Measurements from ENCODE around the gene ALKBH3.
A peak's percentile ranks its signal among the peaks of the same experiment; 100 is the strongest.

ALKBH3 gene

DNA sequence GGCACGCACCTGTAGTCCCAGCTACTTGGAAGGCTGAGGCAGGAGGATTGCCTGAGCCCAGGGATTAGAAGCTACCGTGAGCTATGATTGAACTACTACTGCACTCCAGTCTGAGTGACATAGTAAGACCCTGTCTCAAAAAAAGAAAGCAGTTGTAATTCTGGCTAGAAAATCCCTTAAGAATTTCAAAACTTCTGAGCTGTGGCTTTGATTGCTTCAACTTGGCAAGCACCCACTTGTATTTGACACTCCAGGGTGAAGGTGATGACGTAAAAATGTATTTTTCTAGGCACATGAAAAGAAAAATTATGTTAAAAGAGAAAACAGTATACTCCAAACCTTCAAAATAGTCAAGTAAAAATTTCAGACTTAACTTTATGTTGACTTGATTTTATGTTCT, 23.6 kb upstream of the ALKBH3 start:
- DNase-seq (ENCODE audit: extremely low read depth, insufficient read length) = no peak
- Histone ChIP-seq H3K4me3 (replicated peaks; ENCODE audit: low read depth, low read length) (no peak overlapping the region), H3K36me3 (ENCODE audit: control insufficient read depth, insufficient read depth, low read length) (no peaks in the 10 kb centered on the region; the same call in none of the 2 replicates), H3K27me3 (replicated peaks; ENCODE audit: control insufficient read depth, insufficient read depth, low read length) (no peaks in the 10 kb centered on the region)
- TF ChIP-seq, protein P1, sequence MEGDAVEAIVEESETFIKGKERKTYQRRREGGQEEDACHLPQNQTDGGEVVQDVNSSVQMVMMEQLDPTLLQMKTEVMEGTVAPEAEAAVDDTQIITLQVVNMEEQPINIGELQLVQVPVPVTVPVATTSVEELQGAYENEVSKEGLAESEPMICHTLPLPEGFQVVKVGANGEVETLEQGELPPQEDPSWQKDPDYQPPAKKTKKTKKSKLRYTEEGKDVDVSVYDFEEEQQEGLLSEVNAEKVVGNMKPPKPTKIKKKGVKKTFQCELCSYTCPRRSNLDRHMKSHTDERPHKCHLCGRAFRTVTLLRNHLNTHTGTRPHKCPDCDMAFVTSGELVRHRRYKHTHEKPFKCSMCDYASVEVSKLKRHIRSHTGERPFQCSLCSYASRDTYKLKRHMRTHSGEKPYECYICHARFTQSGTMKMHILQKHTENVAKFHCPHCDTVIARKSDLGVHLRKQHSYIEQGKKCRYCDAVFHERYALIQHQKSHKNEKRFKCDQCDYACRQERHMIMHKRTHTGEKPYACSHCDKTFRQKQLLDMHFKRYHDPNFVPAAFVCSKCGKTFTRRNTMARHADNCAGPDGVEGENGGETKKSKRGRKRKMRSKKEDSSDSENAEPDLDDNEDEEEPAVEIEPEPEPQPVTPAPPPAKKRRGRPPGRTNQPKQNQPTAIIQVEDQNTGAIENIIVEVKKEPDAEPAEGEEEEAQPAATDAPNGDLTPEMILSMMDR (IDR thresholded peaks at IDR 0.05; ENCODE audit: insufficient read depth, low read length, poor library complexity, severe bottlenecking) = no peak

DNA sequence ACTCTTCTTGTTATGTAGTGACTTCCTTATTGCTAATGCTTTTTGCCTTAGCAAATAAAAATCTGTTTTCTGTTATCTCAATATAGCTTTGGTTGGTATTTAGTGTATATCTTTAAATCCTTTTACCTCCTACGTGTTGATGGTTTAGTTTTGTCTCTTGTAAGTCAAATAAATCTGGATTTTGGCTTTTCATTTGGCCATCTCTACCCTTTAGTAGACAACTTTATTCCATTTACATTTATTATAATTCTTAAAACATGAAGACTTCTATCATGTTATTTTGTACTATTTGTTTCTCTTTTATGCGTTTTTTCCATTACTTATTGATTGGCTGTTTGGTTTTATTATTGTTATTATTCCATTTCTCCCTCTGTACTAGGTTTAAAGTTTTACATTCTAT, 19.5 kb upstream of the ALKBH3 start:
- no peaks in the 10 kb centered on the region; the same call in 1 of the 2 replicates for H3K36me3 ChIP-seq (ENCODE audit: control insufficient read depth, insufficient read depth, low read length)
- TF ChIP-seq, protein P1 (IDR thresholded peaks at IDR 0.05; ENCODE audit: insufficient read depth, low read length, poor library complexity, severe bottlenecking) = no peak
- H3K4me3 ChIP-seq (replicated peaks; ENCODE audit: low read depth, low read length) = no peak overlapping the region
- no peaks in the 10 kb centered on the region for H3K27me3 ChIP-seq (replicated peaks; ENCODE audit: control insufficient read depth, insufficient read depth, low read length)
- DNase-seq (ENCODE audit: extremely low read depth, insufficient read length) = no peak

DNA sequence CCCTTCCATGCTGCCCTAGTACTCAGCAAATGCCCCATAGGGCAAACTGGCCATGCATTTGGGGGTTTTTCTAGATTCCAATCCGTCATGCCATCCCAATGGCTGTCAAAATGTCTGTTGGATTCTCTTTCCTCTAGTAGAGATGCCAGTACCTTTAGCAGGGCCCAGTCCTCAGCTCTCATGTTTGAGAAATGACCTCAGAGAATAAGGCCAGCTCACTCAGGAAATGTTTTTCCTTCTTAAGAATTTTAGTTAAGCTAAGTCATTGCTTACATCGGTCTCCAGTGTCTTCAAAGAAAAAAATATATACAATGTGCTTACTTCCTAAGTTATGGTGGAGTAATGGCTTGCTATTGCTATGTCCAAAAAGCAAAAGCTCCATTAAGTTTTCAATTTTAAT, 14.1 kb upstream of the ALKBH3 start:
- Histone ChIP-seq H3K27me3 (replicated peaks; ENCODE audit: control insufficient read depth, insufficient read depth, low read length) (no peaks in the 10 kb centered on the region), H3K4me3 (replicated peaks; ENCODE audit: low read depth, low read length) (no peak overlapping the region), H3K36me3 (ENCODE audit: control insufficient read depth, insufficient read depth, low read length) (no peaks in the 10 kb centered on the region)
- TF ChIP-seq, protein P1 (IDR thresholded peaks at IDR 0.05; ENCODE audit: insufficient read depth, low read length, poor library complexity, severe bottlenecking) = no peak
- DNase-seq (ENCODE audit: extremely low read depth, insufficient read length) = no peak

DNA sequence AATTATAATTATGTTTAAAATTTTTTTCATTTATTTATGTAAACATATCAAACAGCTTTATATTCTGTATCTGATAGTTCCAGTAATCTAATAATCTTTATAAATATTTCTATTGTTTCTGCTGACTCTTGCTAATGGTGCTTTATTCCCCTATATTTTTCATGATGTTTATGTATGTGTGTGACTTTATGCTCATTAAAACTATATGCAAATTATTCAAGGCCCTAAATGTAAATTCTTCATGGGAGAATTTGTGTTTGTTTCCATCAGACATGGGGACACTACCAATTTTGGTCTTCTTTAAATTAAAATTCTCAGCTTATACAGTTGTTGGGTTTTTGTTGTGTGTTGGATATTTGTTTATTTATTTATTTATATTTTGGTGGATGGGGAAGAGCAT, 13.7 kb upstream of the ALKBH3 start:
- H3K27me3 ChIP-seq (replicated peaks; ENCODE audit: control insufficient read depth, insufficient read depth, low read length) = peaks cover 1% of the 10 kb centered on the region; the same call in 1 of the 2 replicates
- no peaks in the 10 kb centered on the region for H3K36me3 ChIP-seq (ENCODE audit: control insufficient read depth, insufficient read depth, low read length)
- H3K4me3 ChIP-seq (replicated peaks; ENCODE audit: low read depth, low read length) = no peak overlapping the region
- DNase-seq (ENCODE audit: extremely low read depth, insufficient read length) = no peak
- TF ChIP-seq, protein P1 (IDR thresholded peaks at IDR 0.05; ENCODE audit: insufficient read depth, low read length, poor library complexity, severe bottlenecking) = no peak

DNA sequence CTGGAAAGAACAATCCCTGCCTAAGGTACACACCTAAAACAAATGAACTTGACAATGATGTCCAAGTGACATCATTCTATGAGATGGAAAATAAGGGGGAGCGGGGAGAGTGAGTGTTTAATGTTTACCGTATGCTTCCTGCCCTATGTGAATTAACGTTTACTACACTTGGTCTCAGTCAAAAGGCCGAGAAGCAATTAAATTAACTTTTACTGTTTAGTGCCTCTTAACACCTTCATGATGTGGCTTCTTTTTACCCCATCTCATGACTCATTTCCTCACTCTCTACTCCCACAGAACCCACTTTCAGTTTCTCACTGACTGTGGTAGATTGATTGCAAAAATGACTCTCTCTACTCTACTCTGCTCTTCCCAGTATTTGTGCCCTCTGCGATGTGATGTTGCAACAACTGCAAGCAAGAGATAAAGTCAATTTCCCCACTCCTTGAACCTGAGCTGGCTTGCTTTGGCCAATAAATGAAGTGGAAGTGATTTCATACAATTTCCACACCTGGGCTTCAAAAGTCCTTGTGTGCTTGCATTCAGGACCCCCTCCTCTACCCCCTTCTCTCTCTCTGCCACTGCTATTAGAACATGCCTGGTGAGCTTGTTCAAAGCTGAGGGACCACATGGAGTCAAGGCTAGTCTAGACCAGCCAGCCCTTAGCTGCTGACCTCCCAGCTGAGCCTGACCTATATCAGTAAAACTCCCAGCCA, 11.6 kb upstream of the ALKBH3 start:
- TF ChIP-seq, protein P1 (IDR thresholded peaks at IDR 0.05; ENCODE audit: insufficient read depth, low read length, poor library complexity, severe bottlenecking) = no peak
- H3K36me3 ChIP-seq (ENCODE audit: control insufficient read depth, insufficient read depth, low read length) = no peaks in the 10 kb centered on the region
- peaks cover 1% of the 10 kb centered on the region for H3K27me3 ChIP-seq (replicated peaks; ENCODE audit: control insufficient read depth, insufficient read depth, low read length)
- peak; percentile 64 for DNase-seq (ENCODE audit: extremely low read depth, insufficient read length)
- H3K4me3 ChIP-seq (replicated peaks; ENCODE audit: low read depth, low read length) = no peak overlapping the region
